HT1080 (cell line): ENCODE data around the gene SHISAL1. TPM values are rescaled to one million over a fixed set of nuclear protein-coding genes. Genes with fewer than 3 reads are reported as not detected.

ENCODE experiments used
- DNase-seq: peaks from one replicate; pipeline ENCODE4 v3.0.0-alpha.2; 2015; ENCODE audit warnings: low read depth
- total RNA-seq: library from RNA; depleted of rRNA; stranded (reverse); fragments of >200 nt; shearing (Covaris generic); gene quantifications from 2 replicates; pipeline ENCODE4 v1.2.3, GENCODE V29; 2014

Gene SHISAL1
- total RNA-seq, 1 experiment from 2014 or later, result 2.1 TPM

DNA sequence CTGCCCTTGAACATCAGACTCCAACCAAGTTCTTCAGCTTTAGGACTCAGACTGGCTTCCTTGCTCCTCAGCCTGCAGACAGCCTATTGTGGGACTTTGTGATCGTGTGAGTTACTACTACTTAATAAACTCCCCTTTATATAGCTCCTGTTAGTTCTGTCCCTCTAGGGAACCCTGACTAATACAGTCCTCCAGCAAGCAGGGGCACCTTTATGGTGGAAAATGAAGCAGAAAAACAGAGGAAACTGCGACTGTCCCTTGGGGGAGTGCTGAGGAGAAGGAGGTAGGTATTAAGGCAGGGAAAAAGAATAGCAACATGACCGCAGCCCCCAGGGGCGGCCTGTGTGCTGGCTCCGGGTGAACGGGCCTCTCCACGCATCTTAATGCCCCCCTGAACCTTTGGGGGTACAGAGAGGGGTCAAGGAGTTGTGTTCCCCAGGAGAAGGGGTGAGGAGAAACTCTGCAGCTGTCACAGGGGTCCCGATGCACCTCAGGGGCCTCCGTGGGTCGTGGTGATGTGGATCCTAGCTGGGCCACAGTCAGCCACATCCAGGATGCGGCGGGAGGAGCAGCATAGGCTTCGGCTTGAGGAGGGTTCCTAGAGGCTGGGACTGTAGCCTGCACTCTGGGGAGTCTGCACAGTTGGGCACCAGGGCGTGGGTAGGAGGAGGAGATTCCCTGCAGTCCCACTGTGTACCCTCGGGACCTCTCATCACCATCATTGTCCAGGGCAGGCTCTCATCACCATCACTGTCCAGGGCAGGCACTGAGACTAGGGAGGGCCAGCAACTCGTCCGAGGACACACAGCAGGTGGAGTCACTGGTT, 34.3 kb downstream of the SHISAL1 start:
- DNase-seq, result no peak

- no peak for DNase-seq
These were observed 35.2 kb downstream of the SHISAL1 start for GRCh38 chr22:44277386-44278135.

DNA sequence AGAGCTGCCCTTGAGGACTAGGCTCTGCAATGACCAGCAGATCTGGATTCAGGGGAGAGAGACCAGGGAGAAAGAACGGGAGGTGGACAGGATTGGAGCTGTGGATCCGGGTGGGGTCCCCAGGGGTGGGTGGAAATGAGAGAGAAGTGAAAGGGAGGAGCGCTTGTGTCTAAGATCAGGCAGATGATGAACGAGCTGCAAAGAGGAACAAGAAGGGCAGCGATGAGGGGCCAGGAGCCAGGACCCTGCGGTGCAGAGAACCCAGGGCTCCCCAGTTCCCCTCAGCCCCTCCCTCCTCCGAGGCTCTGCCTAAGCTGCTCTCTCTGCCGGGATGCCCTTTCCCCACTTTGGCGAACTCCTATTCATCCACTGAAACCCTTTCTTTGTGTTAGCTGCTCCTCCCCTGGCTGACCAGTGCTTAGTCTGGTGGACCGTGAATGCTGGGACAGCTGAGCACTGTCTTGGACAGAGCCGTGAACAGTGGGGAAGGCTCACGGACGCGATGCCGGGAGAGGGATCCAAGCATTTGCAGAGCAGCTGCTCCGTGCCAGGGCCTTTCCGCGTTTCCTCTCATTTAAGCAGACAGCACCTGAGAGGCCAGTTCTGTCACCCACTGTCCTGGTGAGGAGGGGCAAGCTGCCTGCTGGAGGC, 35.9 kb downstream of the SHISAL1 start:
- DNase-seq, result no peak

GRCh38 chr22:44276041-44276440, 36.7 kb downstream of the SHISAL1 start:
- no peak for DNase-seq

DNA sequence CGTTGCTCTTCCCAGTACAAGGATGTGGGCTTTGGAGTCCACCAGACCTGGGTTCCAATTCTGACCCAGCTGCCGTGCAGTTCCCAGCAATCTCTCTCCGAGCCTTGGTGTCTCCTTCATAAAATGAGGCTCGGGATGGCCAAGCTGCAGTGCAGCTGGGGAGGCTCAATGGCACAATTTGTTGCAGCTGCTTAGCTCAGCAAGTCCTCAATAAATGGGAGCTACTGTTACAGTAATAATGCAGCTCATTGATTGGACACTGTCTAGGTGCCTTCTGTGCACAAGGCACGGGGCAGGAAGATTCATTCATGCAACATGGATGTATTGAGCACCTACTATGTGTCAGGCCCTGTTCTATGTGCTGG, 37.1 kb downstream of the SHISAL1 start:
- DNase-seq, result no peak

GRCh38 chr22:44274918-44275630, 37.7 kb downstream of the SHISAL1 start:
- DNase-seq, result no peak

DNA sequence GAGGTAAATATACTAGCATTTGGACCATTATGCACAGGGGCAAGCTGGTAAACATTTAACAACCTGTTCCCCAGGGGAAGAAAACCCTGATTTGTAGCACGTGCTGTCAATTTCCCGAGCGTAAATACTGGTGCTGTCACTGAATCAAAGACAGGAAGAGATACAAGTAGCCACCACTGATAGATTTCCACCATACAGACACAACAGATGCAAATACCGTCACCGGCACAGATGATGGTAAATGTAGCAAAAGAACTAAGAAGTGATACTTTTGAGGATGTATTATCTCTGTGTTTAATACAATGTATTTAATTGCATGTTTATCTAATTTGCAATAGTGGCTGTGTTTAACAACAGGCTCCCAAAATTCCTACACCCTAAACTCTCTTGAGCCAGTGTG, 39.6 kb downstream of the SHISAL1 start:
- DNase-seq, result no peak

GRCh38 chr22:44272401-44272771, 40.4 kb downstream of the SHISAL1 start:
- no peak for DNase-seq

DNA sequence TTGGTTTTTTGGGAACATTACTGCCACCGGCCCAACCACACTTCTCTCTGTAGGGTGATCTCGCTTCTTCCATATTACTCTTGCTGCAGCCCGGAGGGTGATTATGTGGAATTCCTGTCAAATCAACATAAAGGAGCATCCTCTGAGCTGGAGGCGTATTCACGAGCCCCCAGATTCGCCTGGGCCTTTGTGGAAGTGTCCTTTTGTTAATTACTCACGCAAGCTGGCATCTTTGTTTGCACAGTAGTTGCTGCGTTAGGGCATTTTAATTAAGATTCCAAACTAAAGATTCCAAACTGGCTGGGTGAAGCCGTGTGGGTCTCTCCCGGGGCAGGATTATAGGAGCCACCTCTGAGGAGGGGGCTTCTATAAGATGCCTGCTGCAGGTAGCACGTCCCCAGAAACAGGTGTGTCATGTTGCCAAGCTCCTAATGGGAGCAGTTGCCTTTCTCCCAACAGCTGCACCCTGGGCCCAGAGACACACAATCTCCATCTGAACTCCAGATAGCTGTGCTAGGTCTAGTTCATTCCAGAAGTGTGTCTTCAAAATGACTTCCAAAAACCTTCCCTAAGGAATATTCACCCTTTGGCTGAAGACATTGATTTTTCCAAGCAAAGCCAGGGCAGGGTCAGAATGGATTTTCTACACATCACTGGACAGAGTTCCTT, 40.9 kb downstream of the SHISAL1 start:
- DNase-seq, result no peak

- DNase-seq, result no peak
These were observed 41.7 kb downstream of the SHISAL1 start for GRCh38 chr22:44271010-44271500.

- DNase-seq, result no peak
These were observed 42.2 kb downstream of the SHISAL1 start for GRCh38 chr22:44270556-44270880.

- no peak for DNase-seq
These were observed 42.8 kb downstream of the SHISAL1 start for GRCh38 chr22:44269757-44270555.

GRCh38 chr22:44269117-44269498, 43.6 kb downstream of the SHISAL1 start:
- DNase-seq, result no peak

GRCh38 chr22:44268431-44269116, 44.2 kb downstream of the SHISAL1 start:
- DNase-seq, result no peak

- no peak for DNase-seq
These were observed 44.9 kb downstream of the SHISAL1 start for GRCh38 chr22:44267856-44268255.

GRCh38 chr22:44266796-44267760, 45.7 kb downstream of the SHISAL1 start:
- no peak for DNase-seq

- DNase-seq, result no peak
These were observed 49.2 kb downstream of the SHISAL1 start for GRCh38 chr22:44263547-44263946.

- DNase-seq, result no peak
These were observed 50.7 kb downstream of the SHISAL1 start for GRCh38 chr22:44261861-44262595.
